K562 (cell line): ENCODE measurements around the gene ANKRD11. TPM values are rescaled to one million over a fixed set of nuclear protein-coding genes. Genes with fewer than 3 reads are reported as not detected.

Source experiments
- ATF4 ChIP-seq: fragments of 450-650 bp; formaldehyde crosslinking; IDR thresholded peaks from 2 replicates; pipeline ENCODE4 v1.4.0; 2022; ENCODE audit warnings: mild to moderate bottlenecking, moderate library complexity
- ATF6 ChIP-seq: sonication (generic); formaldehyde crosslinking; IDR thresholded peaks from 2 replicates; pipeline ENCODE4 v1.4.0; 2020; ENCODE audit warnings: mild to moderate bottlenecking, missing genetic modification reagents
- DNMT1 ChIP-seq: fragments of 450-650 bp; IDR thresholded peaks from 2 replicates; pipeline ENCODE4 v1.6.1; 2016; ENCODE audit warnings: antibody characterized with exemption, mild to moderate bottlenecking
- E2F5 ChIP-seq: sonication (generic); formaldehyde crosslinking; IDR thresholded peaks from 2 replicates; pipeline ENCODE4 v1.8.0; 2022; ENCODE audit warnings: mild to moderate bottlenecking, missing genetic modification reagents
- FOXP1 ChIP-seq: sonication (generic); formaldehyde crosslinking; IDR thresholded peaks from 2 replicates; pipeline ENCODE4 v1.8.0; 2022; ENCODE audit warnings: mild to moderate bottlenecking, missing genetic modification reagents
- FUS ChIP-seq: fragments of 200-400 bp; formaldehyde crosslinking; optimal IDR thresholded peaks from 2 replicates; pipeline ENCODE3; 2017; ENCODE audit warnings: low read depth, low read length
- JUN ChIP-seq, 2 experiments: sonication (generic) in 1 of 2; formaldehyde crosslinking in 1 of 2; IDR thresholded peaks; 2 replicates each; pipeline versions ENCODE4 v1.6.1 to v1.8.0; 2012 to 2022; ENCODE audit warnings: borderline replicate concordance in 2 of 2, mild to moderate bottlenecking in 2 of 2, improper control_type of control experiment in 1 of 2, low read depth in 1 of 2, low read length in 1 of 2, missing genetic modification reagents in 1 of 2
- NFE2 ChIP-seq: IDR thresholded peaks from 2 replicates; pipeline ENCODE4 v1.6.1; 2014; ENCODE audit warnings: antibody characterized with exemption, low read depth
- PURB ChIP-seq: sonication (generic); formaldehyde crosslinking; IDR thresholded peaks from 2 replicates; pipeline ENCODE4 v1.9.0; 2021; ENCODE audit warnings: low read depth, mild to moderate bottlenecking, missing genetic modification reagents
- RFX5 ChIP-seq: IDR thresholded peaks from 2 replicates; pipeline ENCODE4 v1.6.1; 2011; ENCODE audit warnings: low read depth, mild to moderate bottlenecking, improper control_type of control experiment, low read length
- SMARCE1 ChIP-seq: fragments of 450-650 bp; IDR thresholded peaks from 2 replicates; pipeline ENCODE4 v1.7.1; 2016; ENCODE audit warnings: mild to moderate bottlenecking
- TFE3 ChIP-seq: fragments of 450-650 bp; formaldehyde crosslinking; IDR thresholded peaks from 2 replicates; pipeline ENCODE4 v1.4.0; 2020; ENCODE audit warnings: mild to moderate bottlenecking, mixed read lengths
- ZKSCAN8 ChIP-seq: fragments of 200-800 bp; sonication (Bioruptor generic); IDR thresholded peaks from 2 replicates; pipeline ENCODE4 v1.6.1; 2016; ENCODE audit warnings: missing genetic modification characterization, missing compliant biosample characterization
- ZNF23 ChIP-seq: fragments of 250-450 bp; sonication (Bioruptor Pico); IDR thresholded peaks from 2 replicates; pipeline ENCODE4 v1.4.0; 2020; ENCODE audit warnings: mild to moderate bottlenecking
- ZNF24 ChIP-seq: fragments of 450-650 bp; IDR thresholded peaks from 2 replicates; pipeline ENCODE4 v1.6.1; 2016
- ZNF449 ChIP-seq: fragments of 250-450 bp; sonication (Bioruptor Pico); IDR thresholded peaks from 2 replicates; pipeline ENCODE4 v1.8.0; 2022; ENCODE audit warnings: moderate library complexity, mild to moderate bottlenecking, inconsistent platforms
- ZNF644 ChIP-seq: fragments of 200-800 bp; sonication (Bioruptor generic); IDR thresholded peaks from 2 replicates; pipeline ENCODE4 v1.6.1; 2016; ENCODE audit warnings: low read depth, missing genetic modification characterization, missing compliant biosample characterization
- ZNF740 ChIP-seq, 3 experiments: fragments of 200-800 bp in 1 of 3; sonication (Bioruptor generic) in 1 of 3; sonication (generic) in 1 of 3; formaldehyde crosslinking in 1 of 3; IDR thresholded peaks; 2 replicates each; pipeline versions ENCODE4 v1.6.1 to v1.8.0; 2016 to 2022; ENCODE audit warnings: mild to moderate bottlenecking in 2 of 3, missing compliant biosample characterization in 2 of 3, missing genetic modification characterization in 2 of 3, missing genetic modification reagents in 1 of 3
- polyA plus RNA-seq, 8 experiments: library from polyadenylated mRNA; depleted of rRNA in 4 of 8; stranded (reverse) in 5 of 8; unstranded in 3 of 8; fragments of >200 nt; fragmentation: Nextera tagmentation in 2 of 8; fragmentation: Illumina TruSeq in 1 of 8; extraction: Ambion mirVana in 2 of 8; extraction: Trizol in 1 of 8; gene quantifications; 2 replicates each; pipeline versions ENCODE4 v1.2.1 to v1.2.3, GENCODE V29; 2011 to 2014; ENCODE audit warnings: inconsistent platforms in 1 of 8, missing spikeins in 1 of 8
- total RNA-seq, 7 experiments: library from RNA; depleted of rRNA in 6 of 7; stranded (reverse); fragments of >200 nt in 6 of 7; fragmentation: Illumina TruSeq in 2 of 7; extraction: Trizol in 2 of 7; gene quantifications; 2 replicates each; pipeline versions ENCODE4 v1.2.1 to v1.2.3, GENCODE V29; 2011 to 2021; ENCODE audit warnings: low replicate concordance in 1 of 7

ANKRD11 gene
- total and polyA plus RNA-seq, 9 of the 15 experiments (the other 6 are each of a cell fraction or from before 2014, with no cell fraction given) = 4.7 to 126 (median 31.7) TPM

GRCh38 chr16:89241187-89242007, 249.0 kb downstream of the ANKRD11 start (continued):
- TF ChIP-seq JUN (IDR thresholded peaks at IDR 0.05; ENCODE audit: borderline replicate concordance, low read depth, low read length) = 0 out of 2 replicates have a peak, but pooled peaks have one; percentile 10
- TF ChIP-seq JUN (CRISPR knock-in tag; IDR thresholded peaks at IDR 0.05; ENCODE audit: borderline replicate concordance) = no peak
- no peak for TF ChIP-seq ZNF449 (CRISPR knock-in tag)
- TF ChIP-seq ZNF644 (tag) = no peak
- no peak for TF ChIP-seq E2F5 (CRISPR knock-in tag)
- peak; percentile 77; the same call in 1 of the 2 replicates for TF ChIP-seq ATF4 (CRISPR knock-in tag)
- no peak for TF ChIP-seq TFE3 (CRISPR knock-in tag)
- peak; percentile 62; the same call in 1 of the 2 replicates for TF ChIP-seq SMARCE1
- TF ChIP-seq NFE2 = no peak
- TF ChIP-seq ZNF23 (CRISPR knock-in tag) = no peak
- TF ChIP-seq DNMT1 = no peak
- TF ChIP-seq PURB (CRISPR knock-in tag) = no peak
- no peak for TF ChIP-seq ZKSCAN8 (CRISPR knock-in tag)
- 0 out of 2 replicates have a peak, but pooled peaks have one; percentile 11 for TF ChIP-seq ZNF740 (CRISPR knock-in tag; IDR thresholded peaks at IDR 0.05)
- TF ChIP-seq ZNF740 (tag; IDR thresholded peaks at IDR 0.05) = 0 out of 4 replicates have a peak, but pooled peaks of 1 of the 2 experiments have one; percentile 43
- no peak for TF ChIP-seq FUS
- no peak for TF ChIP-seq ATF6
- no peak for TF ChIP-seq ZNF24
- no peak for TF ChIP-seq RFX5
- TF ChIP-seq FOXP1 (CRISPR knock-in tag) = peak; percentile 17; the same call in 1 of the 2 replicates
